Mammary epithelial cell (primary cell): Measurements from ENCODE around the gene ENTREP1.

Experiments used
- CTCF ChIP-seq, 2 donors: IDR thresholded peaks in 1 of 2; conservative IDR thresholded peaks in 1 of 2; 2 replicates each; pipeline ENCODE4 v1.5.1; 2011 to 2012; ENCODE audit warnings: inconsistent platforms in 2 of 2, low read length in 2 of 2, mild to moderate bottlenecking in 2 of 2, control low read depth in 1 of 2, low read depth in 1 of 2; ENCODE audit not compliant: insufficient read depth in 1 of 2; ENCODE audit errors: extremely low read depth in 1 of 2
- EZH2 ChIP-seq: IDR thresholded peaks from 2 replicates; pipeline ENCODE4 v1.6.1; 2012; ENCODE audit warnings: low read length, inconsistent platforms, borderline replicate concordance

- TF ChIP-seq CTCF (conservative IDR thresholded peaks at IDR 0.05 in 1 of 2, IDR thresholded peaks at IDR 0.05 in 1 of 2; ENCODE audit: extremely low read depth in 1 of 2, insufficient read depth in 1 of 2, low read depth in 1 of 2, low read length in 2 of 2) (no peak), EZH2 (no peak)
Measured at GRCh38 chr9:69425136-69425801, 100.3 kb downstream of the ENTREP1 start.
